GM12864 (cell line): ENCODE data around the gene VGLL4.

Experiments
- DNase-seq: peaks from one replicate; pipeline ENCODE4 v3.0.0-alpha.2; 2011; ENCODE audit warnings: low read depth
- H3K4me3 ChIP-seq: 2 replicates; pipeline ENCODE4 v1.5.1; 2011; ENCODE audit warnings: mild to moderate bottlenecking, low read depth, low read length, control low read depth
- CTCF ChIP-seq: IDR thresholded peaks from 2 replicates; pipeline ENCODE4 v1.5.1; 2011; ENCODE audit warnings: low read depth, mild to moderate bottlenecking, moderate library complexity, low read length, control low read depth, inconsistent platforms; ENCODE audit errors: missing control alignments

Gene VGLL4

DNA sequence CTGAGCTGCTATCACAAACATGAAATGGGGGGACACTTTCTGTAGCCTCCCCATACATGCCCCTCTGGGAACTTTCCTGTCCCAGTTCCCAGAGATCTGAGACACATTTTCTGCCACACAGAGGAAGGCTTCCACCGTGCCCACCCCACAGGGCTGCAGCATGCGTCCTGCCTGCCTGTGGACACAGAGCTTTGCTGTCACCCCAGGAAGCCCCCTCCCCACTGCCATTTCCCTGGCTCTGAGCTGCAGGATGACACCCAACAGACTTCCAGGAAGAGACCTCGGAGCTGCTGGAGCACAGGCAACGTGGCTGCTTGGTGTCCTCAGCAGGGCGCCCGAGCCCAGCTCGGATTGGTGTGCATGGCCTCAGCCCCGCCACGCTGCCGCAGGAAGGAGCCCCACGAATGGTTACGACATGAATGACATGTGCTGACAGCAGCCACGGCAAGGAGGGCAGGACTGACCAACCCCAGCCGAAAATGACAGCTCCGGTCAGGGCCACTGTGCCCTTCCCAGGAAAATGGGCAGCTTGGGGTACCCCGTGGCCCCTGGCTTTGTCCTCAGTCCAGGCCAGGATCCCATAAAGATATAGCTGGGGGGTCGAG lies 81.3 kb downstream of the VGLL4 start:
- TF ChIP-seq CTCF, result no peak
- H3K4me3 ChIP-seq, result no peak overlapping the region
- no peak for DNase-seq

DNA sequence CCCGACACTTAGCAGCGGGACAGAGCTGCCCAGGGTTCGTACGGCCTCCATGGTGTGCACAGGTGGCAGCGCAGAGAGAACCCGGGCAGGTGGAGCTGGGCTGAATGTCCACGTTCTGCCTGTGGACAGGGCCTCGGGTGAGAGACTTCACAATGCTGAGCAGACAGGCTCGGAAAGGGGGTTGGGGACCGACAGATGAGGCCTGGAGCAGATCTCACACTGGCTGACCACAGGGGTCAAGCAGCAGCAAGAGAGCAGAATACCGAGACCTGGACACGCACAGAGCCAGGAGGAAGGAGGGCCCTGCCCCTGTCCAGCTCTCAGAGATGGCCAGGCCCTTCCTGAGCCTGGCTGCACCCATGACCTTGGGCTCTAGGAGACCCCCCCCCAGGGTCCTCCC lies 83.0 kb downstream of the VGLL4 start:
- H3K4me3 ChIP-seq, result no peak overlapping the region
- TF ChIP-seq CTCF, result no peak
- DNase-seq, result no peak

GRCh38 chr3:11559816-11560633 lies 83.7 kb downstream of the VGLL4 start:
- no peak for DNase-seq
- H3K4me3 ChIP-seq, result no peak overlapping the region
- no peak for TF ChIP-seq CTCF

DNA sequence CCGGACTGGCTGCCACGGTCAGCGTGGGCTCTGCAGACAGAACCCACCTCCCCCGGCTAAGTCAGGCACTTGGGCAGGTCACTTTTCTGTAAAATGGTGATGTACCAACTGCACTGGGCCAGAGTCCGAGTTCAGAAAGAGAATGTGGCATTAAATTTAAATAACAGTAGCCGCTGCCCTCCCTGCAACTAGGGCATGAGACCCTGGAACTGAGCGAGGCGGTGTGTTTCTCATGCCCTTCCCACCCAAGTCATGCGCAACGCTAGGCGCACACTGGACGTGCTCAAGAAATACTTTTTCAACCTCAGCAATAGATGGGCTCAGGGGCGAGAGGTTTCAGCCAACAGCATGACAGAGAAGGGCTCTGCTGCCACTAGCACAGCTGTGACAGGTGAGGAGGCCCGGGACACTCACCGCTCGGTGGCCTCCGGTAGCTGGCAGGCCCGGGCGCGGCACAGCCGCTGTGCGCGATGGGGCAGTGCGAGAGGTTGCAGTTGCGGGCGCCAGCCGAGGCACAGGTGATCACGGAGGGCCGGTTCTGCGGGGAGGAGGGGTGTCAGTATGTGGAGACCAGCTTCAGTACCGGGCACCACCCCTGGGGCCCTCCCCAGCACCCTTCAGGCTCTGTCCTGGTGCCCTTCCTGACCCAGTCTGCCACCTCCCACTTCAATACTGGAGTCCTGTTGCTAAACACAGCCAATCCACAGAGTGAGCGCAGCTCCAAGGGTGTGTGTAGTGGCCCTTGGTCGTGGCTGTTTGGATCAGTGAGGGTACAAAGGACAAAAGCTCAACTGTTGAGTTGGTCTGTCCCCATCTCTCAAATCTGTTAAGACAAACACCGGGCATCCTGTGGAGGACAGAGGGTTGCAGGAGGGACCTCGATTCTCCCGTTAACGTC lies 84.5 kb downstream of the VGLL4 start:
- no peak overlapping the region for H3K4me3 ChIP-seq
- no peak for TF ChIP-seq CTCF
- DNase-seq, result no peak

DNA sequence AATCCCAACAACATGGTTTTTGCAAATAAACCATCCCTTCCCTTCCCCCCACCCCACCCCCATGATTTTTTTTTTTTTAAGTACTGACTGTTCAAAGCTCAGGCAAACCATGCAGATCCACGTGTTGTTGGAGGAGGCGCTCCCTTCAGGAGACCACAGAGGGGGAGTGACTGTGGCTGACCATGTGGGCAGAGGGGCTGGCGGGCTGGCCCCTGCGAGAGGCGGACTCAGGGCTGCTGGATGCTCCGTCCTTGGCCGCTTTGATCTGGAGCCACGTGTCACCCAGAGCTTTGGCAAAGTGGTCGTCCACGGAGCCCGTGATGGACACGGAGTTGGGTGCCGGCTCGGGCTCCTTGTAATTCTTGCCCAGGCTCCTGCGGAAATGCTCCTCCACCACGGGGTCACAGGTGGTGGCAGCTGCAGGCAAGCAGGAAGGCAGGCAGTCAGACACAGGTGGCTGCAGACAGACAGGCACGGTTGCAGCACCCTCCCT lies 85.3 kb downstream of the VGLL4 start:
- DNase-seq, result no peak
- no peak for TF ChIP-seq CTCF
- H3K4me3 ChIP-seq, result no peak overlapping the region

GRCh38 chr3:11558002-11558401 lies 85.7 kb downstream of the VGLL4 start:
- TF ChIP-seq CTCF, result no peak
- H3K4me3 ChIP-seq, result no peak overlapping the region
- no peak for DNase-seq
